B cell (primary cell): ENCODE results near the gene KEL. TPM values are rescaled to one million over a fixed set of nuclear protein-coding genes. Genes with fewer than 3 reads are reported as not detected.

Experiments
- ATAC-seq: fragments of 200-7000 bp; cut with Tn5 transposase; one replicate; pipeline ENCODE4 v1.10.0; 2021; ENCODE audit warnings: low read depth, mild to moderate bottlenecking, moderate number of reproducible peaks, moderate library complexity
- CTCF ChIA-PET: fragments of 350-600 bp; sonication (Branson Sonifier 250); formaldehyde crosslinking; loops from one replicate; lab custom pipeline; 2021; ENCODE audit warnings: antibody characterized with exemption, inconsistent platforms; lab: Charles Lee
- POLR2A ChIA-PET: fragments of 350-600 bp; sonication (Branson Sonifier 250); formaldehyde crosslinking; loops from one replicate; lab custom pipeline; 2021; ENCODE audit warnings: antibody characterized with exemption; lab: Charles Lee
- DNase-seq: peaks from one replicate; pipeline ENCODE4 v3.0.0; 2013
- H2AFZ ChIP-seq: 2 replicates; pipeline ENCODE4 v1.6.1; 2012; ENCODE audit warnings: mild to moderate bottlenecking, low read depth, low read length; ENCODE audit not compliant: insufficient read depth, poor library complexity, severe bottlenecking
- H3K27ac ChIP-seq, 2 donors: 1 replicate in 1 of 2; 2 replicates in 1 of 2; pipeline ENCODE4 v1.5.1; 2012 to 2013; ENCODE audit warnings: low read length in 2 of 2, mild to moderate bottlenecking in 2 of 2, moderate library complexity in 1 of 2
- H3K27me3 ChIP-seq, 4 experiments: fragments of 200-600 bp in 1 of 4; sonication (generic) in 1 of 4; replicated peaks in 1 of 4; 1 replicate in 2 of 4; 2 replicates in 2 of 4; pipeline versions ENCODE4 v1.6.1 to v1.7.0; 2013 to 2016; ENCODE audit warnings: low read length in 3 of 4, mild to moderate bottlenecking in 2 of 4, mixed read lengths in 1 of 4, moderate library complexity in 1 of 4; ENCODE audit not compliant: insufficient read depth in 4 of 4, control insufficient read depth in 3 of 4; ENCODE audit errors: control extremely low read depth in 1 of 4
- H3K36me3 ChIP-seq, 2 experiments: replicated peaks in 1 of 2; 1 replicate in 1 of 2; 2 replicates in 1 of 2; pipeline versions ENCODE4 v1.6.1 to v1.7.1; 2013; ENCODE audit warnings: low read length in 1 of 2; ENCODE audit not compliant: insufficient read depth in 2 of 2, control insufficient read depth in 1 of 2; ENCODE audit errors: control extremely low read depth in 1 of 2, extremely low read depth in 1 of 2
- H3K4me1 ChIP-seq, 2 donors: fragments of 200-600 bp in 1 of 2; sonication (generic) in 1 of 2; 1 replicate in 1 of 2; 2 replicates in 1 of 2; pipeline versions ENCODE4 v1.5.1 to v1.6.1; 2013 to 2017; ENCODE audit warnings: low read length in 2 of 2; ENCODE audit not compliant: control insufficient read depth in 2 of 2, insufficient read depth in 2 of 2
- H3K4me2 ChIP-seq: replicated peaks from 2 replicates; pipeline ENCODE3; 2012; ENCODE audit warnings: mild to moderate bottlenecking, low read depth, low read length; ENCODE audit not compliant: poor library complexity, severe bottlenecking
- H3K4me3 ChIP-seq, 5 experiments: fragments of 200-600 bp in 1 of 5; sonication (generic) in 1 of 5; 1 replicate in 3 of 5; 2 replicates in 2 of 5; pipeline versions ENCODE4 v1.5.1 to v1.7.0; 2011 to 2016; ENCODE audit warnings: low read length in 4 of 5, mild to moderate bottlenecking in 4 of 5, low read depth in 2 of 5, control low read depth in 1 of 5, moderate library complexity in 1 of 5; ENCODE audit not compliant: insufficient read depth in 1 of 5; ENCODE audit errors: control extremely low read depth in 1 of 5, extremely low read depth in 1 of 5
- H3K79me2 ChIP-seq: fragments of 200-600 bp; sonication (generic); one replicate; pipeline ENCODE4 v1.6.0; 2016; ENCODE audit warnings: low read length; ENCODE audit not compliant: control insufficient read depth, insufficient read depth
- H3K9ac ChIP-seq: fragments of 200-600 bp; sonication (generic); 2 replicates; pipeline ENCODE4 v1.6.1; 2017; ENCODE audit warnings: mild to moderate bottlenecking, low read length, moderate library complexity
- H3K9me3 ChIP-seq, 3 donors: one replicate each; pipeline versions ENCODE4 v1.6.1 to v1.7.1; 2013; ENCODE audit warnings: low read length in 2 of 3; ENCODE audit not compliant: control insufficient read depth in 2 of 3, insufficient read depth in 1 of 3; ENCODE audit errors: control extremely low read depth in 1 of 3
- H4K20me1 ChIP-seq: 2 replicates; pipeline ENCODE4 v1.6.0; 2012; ENCODE audit warnings: mild to moderate bottlenecking, low read length; ENCODE audit not compliant: insufficient read depth, control insufficient read depth, poor library complexity, severe bottlenecking
- H3K27ac Mint-ChIP-seq: one replicate; pipeline ENCODE4 v1.8.0; 2021; ENCODE audit warnings: mixed read lengths
- H3K27me3 Mint-ChIP-seq: one replicate; pipeline ENCODE4 v1.8.0; 2021; ENCODE audit warnings: mixed read lengths
- H3K4me1 Mint-ChIP-seq: one replicate; pipeline ENCODE4 v1.8.0; 2021; ENCODE audit warnings: mixed read lengths
- H3K4me3 Mint-ChIP-seq: one replicate; pipeline ENCODE4 v1.8.0; 2021; ENCODE audit warnings: mixed read lengths
- H3K9me3 Mint-ChIP-seq: one replicate; pipeline ENCODE4 v1.8.0; 2022; ENCODE audit warnings: mixed read lengths; ENCODE audit not compliant: insufficient read depth
- EZH2 ChIP-seq: IDR thresholded peaks from 2 replicates; pipeline ENCODE4 v1.6.1; 2012; ENCODE audit warnings: borderline replicate concordance, low read depth, mild to moderate bottlenecking, moderate library complexity, low read length; ENCODE audit not compliant: insufficient read depth, poor library complexity, severe bottlenecking
- WGBS: methylation state at CpG from one replicate; pipeline ENCODE4 v1.1.5; 2013; ENCODE audit warnings: missing lambda C conversion rate; ENCODE audit not compliant: insufficient coverage; 5-methylcytosine and 5-hydroxymethylcytosine counted together
- intact Hi-C: fragments of 100-400 bp; cut with micrococcal nuclease; formaldehyde crosslinking; loops from one replicate; pipeline ENCODE4 v1.10.0; 2022
- polyA plus RNA-seq: library from polyadenylated mRNA; depleted of rRNA; stranded (reverse); fragments of >200 nt; gene quantifications from 2 replicates; pipeline ENCODE4 v1.2.3, GENCODE V29; 2012
- total RNA-seq, 2 donors: library from RNA; stranded (reverse); fragments of 120-200 nt in 1 of 2; gene quantifications; 1 replicate in 1 of 2; 2 replicates in 1 of 2; pipeline versions ENCODE4 v1.2.3 to v1.2.4, GENCODE V29; 2013 to 2022
- TF ChIP-seq, protein P1 (sequence below): fragments of 200-600 bp; IDR thresholded peaks from one replicate; pipeline ENCODE4 v1.8.0; 2022; ENCODE audit warnings: antibody characterized with exemption, mild to moderate bottlenecking

The KEL gene
- total and polyA plus RNA-seq, 2 donors (not counting 1 experiment from before 2014, with no cell fraction given), result 0.27 to 0.71 TPM

DNA sequence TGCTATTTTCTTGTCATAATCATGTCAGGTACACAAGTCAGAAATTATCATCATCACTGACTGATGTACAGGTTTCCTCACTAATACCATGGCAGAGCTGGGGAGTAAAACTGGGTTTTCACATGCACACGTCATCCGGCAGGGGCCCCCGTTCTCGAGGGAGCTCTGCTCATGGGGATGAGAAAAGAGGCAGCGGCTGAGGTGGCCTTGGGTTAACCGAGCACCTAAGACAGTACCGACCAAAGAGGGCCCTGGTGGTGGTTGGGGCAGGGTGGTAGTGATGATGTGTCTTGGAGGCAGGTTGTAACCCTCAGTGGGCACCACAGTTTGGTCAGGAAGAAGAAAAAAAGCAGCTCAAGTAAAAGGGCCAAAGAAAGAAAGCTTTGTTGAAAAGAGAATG, 64.5 kb downstream of the KEL start:
- DNase-seq, result no peak
- TF ChIP-seq, protein P1, sequence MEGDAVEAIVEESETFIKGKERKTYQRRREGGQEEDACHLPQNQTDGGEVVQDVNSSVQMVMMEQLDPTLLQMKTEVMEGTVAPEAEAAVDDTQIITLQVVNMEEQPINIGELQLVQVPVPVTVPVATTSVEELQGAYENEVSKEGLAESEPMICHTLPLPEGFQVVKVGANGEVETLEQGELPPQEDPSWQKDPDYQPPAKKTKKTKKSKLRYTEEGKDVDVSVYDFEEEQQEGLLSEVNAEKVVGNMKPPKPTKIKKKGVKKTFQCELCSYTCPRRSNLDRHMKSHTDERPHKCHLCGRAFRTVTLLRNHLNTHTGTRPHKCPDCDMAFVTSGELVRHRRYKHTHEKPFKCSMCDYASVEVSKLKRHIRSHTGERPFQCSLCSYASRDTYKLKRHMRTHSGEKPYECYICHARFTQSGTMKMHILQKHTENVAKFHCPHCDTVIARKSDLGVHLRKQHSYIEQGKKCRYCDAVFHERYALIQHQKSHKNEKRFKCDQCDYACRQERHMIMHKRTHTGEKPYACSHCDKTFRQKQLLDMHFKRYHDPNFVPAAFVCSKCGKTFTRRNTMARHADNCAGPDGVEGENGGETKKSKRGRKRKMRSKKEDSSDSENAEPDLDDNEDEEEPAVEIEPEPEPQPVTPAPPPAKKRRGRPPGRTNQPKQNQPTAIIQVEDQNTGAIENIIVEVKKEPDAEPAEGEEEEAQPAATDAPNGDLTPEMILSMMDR, result no peak
- TF ChIP-seq EZH2, result no peak
- H3K4me2 ChIP-seq, result no peak overlapping the region
- H3K4me3 Mint-ChIP-seq, result no peak overlapping the region
- H2AFZ ChIP-seq, result no peak overlapping the region
- ChIA-PET CTCF (interaction anchor here (0.8 to 0.9 kb wide), 2 partner anchors 16 to 317 kb away, joined by 3 to 6 read pairs; no protein-coding TSS in a partner anchor), POLR2A (no interaction called here)
- no peak overlapping the region for H3K9ac ChIP-seq
- H3K4me3 ChIP-seq, result no peak overlapping the region
- peaks cover 40% of the 10 kb centered on the region for H3K27me3 Mint-ChIP-seq
- no peaks in the 10 kb centered on the region for H3K79me2 ChIP-seq
- intact Hi-C loops, result no loop called here
- H3K27ac Mint-ChIP-seq, result no peak overlapping the region
- H3K4me1 ChIP-seq, result no peaks in the 10 kb centered on the region
- no peaks in the 10 kb centered on the region for H3K36me3 ChIP-seq
- H3K27ac ChIP-seq, result no peak overlapping the region
- WGBS, result 89% methylated on average over 7 of the region's 7 CpGs
- no peaks in the 10 kb centered on the region for H3K4me1 Mint-ChIP-seq
- no peaks in the 10 kb centered on the region for H4K20me1 ChIP-seq
- H3K27me3 ChIP-seq, result peaks cover 0 to 6% (median 2%) of the 10 kb centered on the region in 4 experiments
- no peaks in the 10 kb centered on the region for H3K9me3 Mint-ChIP-seq
- no peaks in the 10 kb centered on the region for H3K9me3 ChIP-seq
- no peak for ATAC-seq

DNA sequence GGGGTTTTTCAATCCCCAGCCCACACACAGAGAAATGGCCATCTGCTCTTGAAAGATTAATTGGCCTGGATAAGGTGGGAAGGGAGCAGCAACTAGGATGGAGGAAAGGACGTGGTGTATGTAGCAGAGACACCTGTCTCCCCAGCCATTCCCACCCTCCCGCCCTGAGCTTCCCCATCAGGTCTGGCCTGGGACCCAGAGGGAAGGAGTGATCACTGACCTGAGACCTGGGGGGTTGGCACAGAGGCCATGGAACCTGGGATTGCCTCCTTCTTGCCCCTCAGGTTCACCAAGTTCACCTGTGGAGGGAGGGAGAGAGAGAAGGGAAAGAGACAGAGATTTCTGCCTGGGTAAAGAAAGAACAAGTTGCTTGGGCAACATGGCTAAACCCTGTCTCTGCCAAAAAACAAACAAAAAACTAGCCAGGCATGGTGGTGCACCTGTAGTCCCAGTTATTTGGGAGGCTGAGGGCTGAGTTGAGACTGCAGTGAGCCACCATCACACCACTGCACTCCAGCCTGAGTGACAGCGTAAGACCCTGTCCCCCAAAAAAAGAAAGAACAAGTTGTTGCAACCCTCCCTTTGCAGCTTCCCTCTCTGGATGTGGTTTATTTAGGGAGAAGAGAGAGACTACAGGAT, 65.3 kb downstream of the KEL start:
- ChIA-PET CTCF (no interaction called here), POLR2A (no interaction called here)
- no CpG with 5 or more reads among the region's 3 CpGs for WGBS
- peaks cover 0 to 6% (median 2%) of the 10 kb centered on the region in 4 experiments for H3K27me3 ChIP-seq
- no peak overlapping the region for H3K27ac ChIP-seq
- no peaks in the 10 kb centered on the region for H3K4me1 ChIP-seq
- H4K20me1 ChIP-seq, result no peaks in the 10 kb centered on the region
- H2AFZ ChIP-seq, result no peak overlapping the region
- H3K9me3 ChIP-seq, result no peaks in the 10 kb centered on the region
- intact Hi-C loops, result no loop called here
- no peaks in the 10 kb centered on the region for H3K36me3 ChIP-seq
- DNase-seq, result no peak
- H3K4me3 ChIP-seq, result no peak overlapping the region
- no peak overlapping the region for H3K9ac ChIP-seq
- no peak for TF ChIP-seq EZH2
- TF ChIP-seq, protein P1, result no peak
- no peaks in the 10 kb centered on the region for H3K79me2 ChIP-seq
- Mint-ChIP-seq H3K4me3 (no peak overlapping the region), H3K4me1 (no peaks in the 10 kb centered on the region), H3K9me3 (no peaks in the 10 kb centered on the region), H3K27me3 (peaks cover 40% of the 10 kb centered on the region), H3K27ac (no peak overlapping the region)
- ATAC-seq, result no peak
- no peak overlapping the region for H3K4me2 ChIP-seq
